DMS 273 (cell line): ENCODE results near the gene MANF.
A peak's percentile ranks its signal among the peaks of the same experiment; 100 is the strongest.

Experiments used
- DNase-seq: peaks from one replicate; lab custom pipeline; 2025; ENCODE audit not compliant: unreplicated experiment; lab: John Stamatoyannopoulos, UW

The MANF gene

DNA sequence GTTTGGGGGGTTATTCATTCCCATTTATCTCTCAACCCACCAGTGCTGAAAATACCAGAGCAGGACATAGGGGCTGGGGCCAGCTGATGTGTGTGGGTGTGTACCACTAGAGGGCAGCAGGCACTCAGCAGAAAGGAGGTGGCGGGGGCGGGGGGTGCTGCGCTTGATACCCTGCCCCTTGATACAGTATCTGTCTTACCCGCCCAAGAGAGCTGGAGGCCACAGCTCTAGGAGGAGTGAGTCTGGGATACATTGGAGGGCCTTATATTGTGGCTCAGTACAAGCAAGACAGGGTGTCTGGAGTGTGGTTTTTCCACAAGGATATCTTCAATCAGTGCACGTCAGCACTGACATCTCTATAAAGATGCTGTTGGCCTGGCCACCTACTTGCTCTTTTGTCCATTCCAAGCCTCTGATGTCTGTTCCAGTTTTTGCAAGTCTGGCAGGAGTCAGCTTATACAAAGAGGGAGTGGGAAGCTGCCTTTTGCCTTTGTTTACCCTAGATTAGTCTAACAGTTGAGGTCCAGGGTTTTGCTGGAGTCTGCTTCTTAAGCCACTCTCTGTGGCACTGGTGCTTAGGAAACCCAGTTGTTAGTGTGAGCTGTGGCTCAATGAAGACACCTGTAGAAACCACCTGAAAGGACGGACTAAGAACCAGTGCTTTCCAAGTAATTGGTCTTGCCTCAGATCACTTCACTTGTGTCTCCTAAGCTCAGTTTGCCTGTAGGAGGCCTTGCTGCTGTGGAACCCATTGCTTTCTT lies 4.5 kb downstream of the MANF start:
- peak; percentile 71 for DNase-seq

DNA sequence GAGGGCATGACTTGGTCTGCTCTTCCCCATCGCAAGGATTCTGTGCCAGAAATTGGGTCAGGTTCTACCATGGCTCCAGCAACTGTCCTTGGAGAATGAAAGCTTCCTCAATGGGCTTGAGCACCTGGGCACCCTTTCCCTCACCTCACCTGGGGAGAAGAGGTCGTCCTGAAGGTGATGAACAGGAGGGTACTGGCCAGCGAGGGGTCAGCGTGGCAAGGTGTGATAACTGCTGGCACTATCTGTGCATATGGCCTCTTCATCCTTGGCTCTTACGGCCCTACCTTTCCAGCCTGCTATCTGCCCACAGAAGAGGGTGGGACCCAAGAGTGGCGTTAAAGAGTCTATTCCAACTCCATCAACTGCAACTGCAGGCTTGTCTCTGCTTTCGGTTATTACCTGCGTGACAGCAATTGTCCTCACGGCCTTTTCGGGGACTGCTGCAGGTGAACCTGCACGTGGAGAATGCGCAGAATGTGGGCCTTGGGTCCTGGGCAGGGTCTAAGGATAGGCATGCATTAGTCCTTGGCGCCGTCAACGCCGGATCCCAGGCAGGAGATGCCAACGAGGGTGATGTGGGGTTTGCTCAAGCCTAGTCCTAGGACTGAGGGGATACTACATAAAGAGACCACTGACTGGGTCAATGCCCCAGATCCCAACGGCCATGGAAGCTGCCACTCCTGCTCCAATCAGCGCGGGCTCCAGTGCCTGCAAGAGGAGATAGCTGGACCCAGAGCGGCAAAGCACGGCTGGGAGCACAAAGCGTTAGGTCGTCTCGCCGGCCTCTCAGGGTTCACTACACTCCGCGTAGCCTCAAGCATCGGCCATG lies 5.4 kb downstream of the MANF start:
- no peak for DNase-seq

DNA sequence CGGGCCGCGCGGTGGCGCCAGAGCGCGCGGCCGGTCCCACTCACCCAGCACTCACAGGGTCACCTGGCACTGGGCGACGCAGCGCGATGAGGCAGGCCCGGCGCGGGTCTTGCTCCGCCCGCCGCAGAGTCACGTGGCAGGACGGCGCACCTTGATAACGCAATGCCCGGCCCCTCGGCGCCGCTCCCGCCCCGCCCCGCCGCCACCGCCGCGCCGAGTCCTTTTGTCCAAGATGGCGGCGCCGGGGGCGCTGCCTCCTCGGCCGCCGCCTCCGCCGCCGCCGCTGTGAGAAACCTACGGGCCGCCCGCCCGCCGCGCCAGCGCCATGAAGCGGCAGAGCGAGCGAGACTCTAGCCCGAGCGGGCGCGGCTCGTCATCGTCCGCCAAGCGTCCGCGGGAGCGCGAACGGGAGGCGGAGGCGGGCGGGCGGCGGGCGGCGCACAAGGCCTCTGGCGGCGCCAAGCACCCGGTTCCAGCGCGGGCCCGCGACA lies 6.0 kb downstream of the MANF start, which contains the start of gene RBM15B:
TSS of gene RBM15B (plus strand) at position 211 of the 491 bp plus-strand sequence. CDS start at position 326, 115 bp downstream.
- peak; percentile 97 for DNase-seq

DNA sequence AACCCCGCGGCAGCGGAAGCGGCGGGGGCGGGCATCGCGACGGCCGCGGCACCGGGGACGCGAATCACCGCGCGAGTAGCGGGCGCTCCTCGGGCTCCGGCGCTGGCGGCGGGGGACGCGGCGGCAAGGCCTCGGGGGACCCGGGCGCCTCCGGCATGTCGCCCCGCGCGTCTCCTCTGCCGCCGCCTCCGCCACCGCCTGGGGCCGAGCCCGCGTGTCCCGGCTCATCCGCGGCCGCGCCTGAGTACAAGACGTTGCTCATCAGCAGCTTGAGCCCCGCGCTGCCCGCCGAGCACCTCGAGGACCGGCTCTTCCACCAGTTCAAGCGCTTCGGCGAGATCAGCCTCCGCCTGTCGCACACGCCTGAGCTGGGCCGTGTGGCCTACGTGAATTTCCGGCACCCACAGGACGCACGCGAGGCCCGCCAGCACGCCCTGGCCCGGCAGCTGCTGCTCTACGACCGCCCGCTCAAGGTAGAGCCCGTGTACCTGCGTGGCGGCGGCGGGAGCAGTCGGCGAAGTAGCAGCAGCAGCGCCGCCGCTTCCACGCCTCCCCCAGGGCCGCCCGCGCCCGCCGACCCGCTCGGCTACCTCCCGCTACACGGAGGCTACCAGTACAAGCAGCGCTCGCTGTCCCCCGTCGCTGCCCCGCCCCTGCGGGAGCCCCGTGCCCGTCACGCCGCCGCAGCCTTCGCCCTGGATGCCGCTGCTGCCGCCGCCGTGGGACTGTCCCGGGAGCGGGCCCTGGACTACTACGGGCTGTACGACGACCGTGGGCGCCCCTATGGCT lies 6.7 kb downstream of the MANF start:
- DNase-seq = peak; percentile 59

DNA sequence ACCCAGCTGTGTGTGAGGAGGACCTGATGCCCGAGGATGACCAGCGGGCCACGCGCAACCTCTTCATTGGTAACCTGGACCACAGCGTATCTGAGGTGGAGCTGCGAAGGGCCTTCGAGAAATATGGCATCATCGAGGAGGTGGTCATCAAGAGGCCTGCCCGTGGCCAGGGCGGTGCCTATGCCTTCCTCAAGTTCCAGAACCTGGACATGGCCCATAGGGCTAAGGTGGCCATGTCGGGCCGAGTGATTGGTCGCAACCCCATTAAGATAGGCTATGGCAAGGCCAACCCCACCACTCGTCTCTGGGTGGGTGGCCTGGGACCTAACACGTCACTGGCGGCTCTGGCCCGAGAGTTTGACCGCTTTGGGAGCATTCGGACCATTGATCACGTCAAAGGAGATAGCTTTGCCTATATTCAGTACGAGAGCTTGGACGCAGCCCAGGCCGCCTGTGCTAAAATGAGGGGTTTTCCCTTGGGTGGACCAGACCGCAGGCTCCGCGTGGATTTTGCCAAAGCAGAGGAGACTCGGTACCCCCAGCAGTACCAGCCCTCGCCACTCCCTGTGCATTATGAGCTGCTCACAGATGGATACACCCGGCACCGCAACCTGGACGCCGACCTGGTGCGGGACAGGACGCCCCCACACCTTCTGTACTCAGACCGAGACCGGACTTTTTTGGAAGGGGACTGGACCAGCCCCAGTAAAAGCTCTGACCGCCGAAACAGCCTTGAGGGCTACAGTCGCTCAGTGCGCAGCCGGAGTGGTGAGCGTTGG lies 7.5 kb downstream of the MANF start:
- DNase-seq = no peak

DNA sequence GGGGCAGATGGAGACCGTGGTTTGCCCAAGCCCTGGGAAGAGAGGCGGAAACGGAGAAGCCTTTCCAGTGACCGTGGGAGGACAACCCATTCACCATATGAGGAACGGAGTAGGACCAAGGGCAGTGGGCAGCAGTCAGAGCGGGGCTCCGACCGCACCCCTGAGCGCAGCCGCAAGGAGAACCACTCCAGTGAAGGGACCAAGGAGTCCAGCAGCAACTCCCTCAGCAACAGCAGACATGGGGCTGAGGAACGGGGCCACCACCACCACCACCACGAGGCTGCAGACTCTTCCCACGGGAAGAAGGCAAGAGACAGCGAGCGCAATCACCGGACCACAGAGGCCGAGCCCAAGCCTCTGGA lies 8.0 kb downstream of the MANF start:
- DNase-seq = no peak

DNA sequence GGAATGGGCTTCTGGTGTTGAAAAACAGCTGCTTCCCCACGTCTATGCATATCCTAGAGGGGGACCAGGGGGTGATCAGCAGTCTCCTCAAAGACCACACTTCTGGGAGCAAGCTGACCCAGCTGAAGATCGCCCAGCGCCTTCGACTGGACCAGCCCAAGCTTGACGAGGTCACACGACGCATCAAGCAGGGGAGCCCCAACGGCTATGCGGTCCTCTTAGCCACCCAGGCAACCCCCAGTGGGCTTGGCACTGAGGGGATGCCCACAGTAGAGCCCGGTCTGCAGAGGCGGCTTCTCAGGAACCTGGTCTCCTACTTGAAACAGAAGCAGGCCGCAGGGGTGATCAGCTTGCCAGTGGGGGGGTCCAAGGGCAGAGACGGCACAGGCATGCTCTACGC lies 8.5 kb downstream of the MANF start:
- no peak for DNase-seq

DNA sequence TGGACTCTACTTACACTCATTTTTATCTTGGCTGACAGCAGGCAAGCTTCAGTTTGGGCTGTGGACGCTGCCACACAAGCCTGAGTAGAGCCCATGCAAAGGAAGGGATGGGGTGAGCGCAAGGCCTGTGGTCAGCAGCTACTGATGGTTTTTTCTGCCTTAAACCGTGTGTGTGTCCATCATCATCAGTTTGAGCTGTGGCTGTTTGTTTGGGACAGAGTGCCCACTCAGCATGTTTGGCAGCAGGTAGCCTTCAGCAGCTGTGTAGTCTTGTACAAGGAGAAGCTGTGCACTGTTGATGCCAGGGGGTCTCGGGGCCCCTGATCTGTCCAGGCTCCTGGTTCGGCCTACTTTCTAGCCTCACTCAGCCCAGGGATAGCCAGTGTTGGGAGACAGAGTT lies 9.4 kb downstream of the MANF start:
- DNase-seq = no peak

DNA sequence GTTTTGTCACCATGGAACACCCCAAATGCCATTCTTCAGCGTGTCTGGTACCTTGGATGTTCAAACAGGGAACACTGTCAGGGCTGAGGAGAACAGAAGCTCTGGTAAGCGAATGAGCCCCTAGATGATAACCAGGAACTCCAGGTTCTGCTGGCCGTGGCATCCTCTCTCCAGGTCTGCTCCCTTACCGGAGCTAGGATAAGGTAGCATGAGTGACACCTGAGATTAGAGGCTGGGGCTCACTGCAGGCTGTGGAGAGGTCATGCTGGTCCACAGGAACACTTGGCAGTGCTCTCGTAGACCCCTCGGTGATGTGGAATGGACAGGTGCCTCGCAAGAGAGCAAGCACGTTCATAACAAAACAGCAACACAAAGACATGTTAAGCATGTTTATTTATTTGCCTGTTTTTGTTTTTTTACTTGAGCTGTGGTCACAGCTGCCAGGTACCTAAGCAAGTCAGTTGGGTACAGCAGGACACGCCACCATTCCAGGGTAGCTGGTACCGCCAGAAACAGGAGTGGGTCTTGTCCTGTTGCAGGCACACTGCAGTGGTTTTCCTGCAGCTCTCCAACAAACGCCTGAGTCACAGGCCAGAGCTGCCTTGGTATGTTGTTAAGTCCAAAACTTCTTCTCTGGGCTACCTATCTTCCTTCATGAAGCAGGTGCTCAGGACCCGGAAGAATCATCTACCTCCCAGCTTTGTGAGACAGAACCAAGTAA lies 10.6 kb downstream of the MANF start:
- DNase-seq = no peak

DNA sequence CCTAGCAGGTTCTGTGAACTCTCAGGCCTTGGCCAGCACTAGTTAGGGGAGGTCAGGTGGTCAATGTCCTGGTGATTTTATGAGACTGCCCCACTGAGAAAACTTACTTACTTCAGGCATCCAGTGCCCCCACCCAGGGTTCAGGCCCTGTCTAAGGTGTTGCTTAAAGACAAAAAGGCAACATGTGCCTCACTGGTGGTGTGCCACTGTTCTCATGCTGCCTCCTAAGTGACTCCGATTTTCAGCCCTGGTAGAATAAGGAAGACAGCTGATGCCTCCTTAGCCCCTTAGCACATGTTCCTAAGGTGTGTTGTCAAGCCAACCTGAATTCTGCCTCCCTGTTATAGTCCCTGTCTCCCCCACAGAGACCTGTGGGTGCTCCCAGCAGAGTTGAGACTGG lies 11.3 kb downstream of the MANF start:
- DNase-seq = no peak

DNA sequence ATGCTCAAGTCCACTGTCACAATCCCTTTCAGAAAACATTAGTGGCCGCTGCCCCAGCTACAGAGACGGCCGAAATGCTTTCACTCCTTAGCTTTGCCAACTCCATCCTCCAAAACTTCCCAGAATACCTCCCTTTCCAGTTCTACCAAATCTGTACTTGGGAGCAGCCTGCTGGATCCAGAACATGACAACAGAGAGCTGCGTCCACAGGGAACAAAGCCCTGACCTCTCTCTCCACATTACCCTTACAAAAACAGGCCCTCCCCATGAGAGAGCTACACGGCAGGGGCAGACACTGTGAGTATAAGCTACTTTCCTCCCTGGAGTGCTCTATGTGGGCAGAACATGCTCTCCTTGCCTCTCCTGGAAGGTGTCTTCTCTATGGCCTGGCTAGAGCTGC lies 12.3 kb downstream of the MANF start:
- no peak for DNase-seq

DNA sequence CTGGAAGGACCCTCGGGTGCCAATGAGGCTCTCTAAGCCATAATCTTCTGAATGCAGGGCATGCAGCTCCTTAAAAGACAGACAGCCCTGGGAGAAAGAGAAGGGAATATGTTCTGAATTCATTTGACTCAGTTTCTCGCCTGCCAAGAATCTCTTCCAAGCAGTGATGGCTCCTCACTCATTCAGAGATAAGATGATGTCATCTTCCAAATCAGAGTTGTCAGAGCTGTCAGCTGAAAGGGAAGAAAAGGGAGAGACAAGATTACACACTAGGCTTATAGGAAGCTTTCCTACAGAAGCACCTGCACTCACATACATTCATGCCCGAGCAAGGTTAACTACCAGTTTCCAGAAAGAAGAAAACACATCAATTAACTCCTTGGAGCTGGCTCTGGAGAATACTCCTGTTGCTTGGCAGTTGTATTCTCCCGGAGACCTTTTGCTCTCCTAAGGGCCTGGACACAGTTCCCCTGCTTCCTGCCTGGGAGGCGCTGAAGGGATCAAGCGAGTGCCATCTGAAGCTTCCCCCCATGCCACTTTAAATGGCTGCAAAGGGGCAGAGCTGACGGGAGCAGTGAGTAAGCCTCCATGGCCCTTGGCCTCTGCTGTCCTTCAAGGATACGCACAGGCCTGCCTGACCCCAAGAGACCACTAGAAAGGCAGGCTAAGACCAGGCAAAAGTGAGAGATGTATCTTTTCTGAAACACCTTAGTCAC lies 13.7 kb downstream of the MANF start:
- DNase-seq = no peak

DNA sequence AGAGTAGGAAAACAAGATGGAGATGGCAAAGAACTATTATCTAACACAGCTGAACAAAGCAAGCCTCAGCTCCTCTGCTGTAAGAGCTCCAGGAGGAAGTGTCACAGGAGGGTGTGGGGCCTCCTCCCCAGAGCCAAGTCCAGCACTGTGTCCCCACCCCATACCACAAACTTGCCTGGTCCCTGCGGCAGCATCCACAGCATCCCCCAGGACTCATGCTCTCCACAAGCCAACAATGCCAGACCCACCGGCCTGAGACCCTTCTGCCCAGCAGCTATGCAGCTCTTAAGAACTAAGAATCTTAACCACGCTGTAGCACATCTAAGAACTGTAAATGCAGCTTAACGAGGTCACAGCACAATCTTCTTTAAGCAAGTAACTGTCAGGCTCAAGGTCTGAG lies 15.1 kb downstream of the MANF start:
- DNase-seq = no peak

DNA sequence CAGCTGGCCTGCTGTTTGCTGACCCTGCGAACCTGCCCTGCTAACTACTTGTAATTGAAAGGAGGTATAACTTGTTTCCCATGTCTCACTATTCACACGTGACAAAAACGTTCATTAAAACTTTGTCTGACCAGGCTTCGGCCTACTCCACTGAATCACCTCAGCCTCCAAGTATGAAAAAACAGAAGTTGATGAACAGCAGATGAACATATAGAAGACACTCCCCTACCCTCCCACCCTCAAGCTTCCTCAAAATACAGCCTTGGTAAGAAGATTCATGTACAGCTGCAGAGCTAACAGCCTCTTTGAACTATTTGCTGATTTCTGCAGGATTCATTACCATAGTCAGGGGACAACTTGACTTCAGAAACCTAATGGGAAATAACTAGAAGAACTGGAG lies 16.6 kb downstream of the MANF start:
- DNase-seq = no peak

DNA sequence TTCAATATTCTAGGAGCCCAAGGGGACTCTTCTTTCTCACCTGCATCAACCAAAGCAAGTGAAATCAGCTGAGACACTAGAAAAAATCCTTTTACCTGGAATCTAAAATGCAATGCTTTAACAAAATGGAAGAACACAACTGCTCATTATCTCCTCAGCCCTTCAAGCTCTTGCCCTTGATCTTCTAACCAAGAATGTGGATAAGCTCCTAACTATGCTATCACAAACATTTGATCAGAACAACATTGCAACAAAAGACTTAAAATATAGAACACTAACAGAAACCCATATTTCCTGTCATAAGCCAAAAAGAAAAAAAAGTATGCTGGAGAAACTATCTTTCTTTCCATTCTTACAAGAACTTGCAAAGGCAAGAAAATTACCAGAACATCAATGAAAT lies 18.6 kb downstream of the MANF start:
- DNase-seq = no peak

DNA sequence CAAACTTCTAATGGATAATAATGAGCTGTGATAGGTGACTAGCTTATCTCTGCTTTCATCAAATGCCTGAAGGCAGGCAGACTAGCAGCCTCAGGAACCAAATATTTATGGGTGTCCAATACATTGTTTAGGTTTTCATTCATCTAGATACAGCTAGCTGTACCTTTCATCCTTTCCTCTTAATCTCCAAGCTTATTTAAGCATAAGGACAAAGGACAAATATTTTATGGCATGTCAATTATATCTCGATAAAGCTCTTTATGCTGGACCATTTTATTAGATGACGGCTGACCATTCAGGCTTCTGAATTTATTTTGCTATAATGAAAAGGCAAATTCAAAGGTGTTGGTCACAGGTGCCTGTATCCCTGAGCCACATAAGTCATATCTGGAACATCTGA lies 22.9 kb downstream of the MANF start:
- no peak for DNase-seq

DNA sequence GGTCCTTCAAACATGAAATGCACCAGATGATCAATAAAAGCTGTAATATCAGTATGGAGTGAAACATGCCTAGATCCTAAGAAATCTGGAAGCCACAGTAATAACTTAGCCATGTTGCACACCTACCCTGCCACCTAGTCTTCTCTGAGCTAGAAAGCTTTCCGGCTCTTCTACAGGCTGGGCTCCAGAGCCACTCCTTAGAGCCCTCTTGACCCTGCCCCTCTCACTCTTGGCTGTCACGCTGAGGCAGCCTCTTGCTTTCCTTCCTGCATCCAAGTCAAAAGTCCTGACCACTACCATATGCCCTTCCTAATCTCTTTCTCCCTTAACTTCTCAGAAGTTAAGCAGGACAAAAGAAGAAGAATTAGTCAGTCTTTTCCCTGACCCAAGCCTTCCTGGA lies 23.7 kb downstream of the MANF start:
- DNase-seq = no peak

DNA sequence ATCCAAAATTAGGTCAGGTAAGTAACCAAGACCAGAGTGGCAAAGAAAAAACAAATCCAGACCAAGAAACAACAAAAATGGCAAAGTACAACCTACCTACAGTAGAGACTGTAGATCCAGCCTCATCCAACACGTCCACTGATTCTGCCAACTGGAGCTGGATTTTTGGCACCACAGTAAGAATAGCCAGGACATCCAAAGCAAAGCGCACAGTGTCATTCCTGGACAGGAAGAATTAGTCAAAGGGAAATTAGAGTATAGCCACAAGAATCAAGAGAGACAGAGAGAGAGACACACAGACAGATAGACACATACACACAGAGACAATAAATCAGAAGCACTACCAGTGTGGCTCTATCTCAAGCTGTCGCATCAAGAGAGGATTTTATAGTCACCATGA lies 37.1 kb downstream of the MANF start:
- no peak for DNase-seq

DNA sequence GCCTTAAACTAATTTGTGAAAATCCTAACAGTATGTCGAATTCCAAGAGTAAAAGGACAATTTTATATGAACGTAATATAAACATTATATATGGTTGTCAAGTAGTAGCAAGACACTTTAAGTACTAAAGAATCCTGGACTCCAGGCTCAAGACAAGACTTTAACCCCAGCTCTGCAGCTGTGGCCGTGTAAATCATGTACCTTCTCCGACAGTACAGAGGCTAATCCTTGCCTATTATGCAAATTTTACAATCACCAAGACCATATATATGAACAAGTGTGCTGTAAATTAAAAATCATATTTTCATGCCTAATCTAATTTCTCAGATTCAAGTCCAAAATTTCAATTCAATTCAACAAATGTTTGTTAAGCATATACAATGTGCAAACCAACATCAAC lies 41.8 kb downstream of the MANF start:
- no peak for DNase-seq
